Activated naive CD8-positive, alpha-beta T cell treated with anti-CD3 and anti-CD28 coated beads, Interleukin-2, amount 50 U/mL, for 24 hours (primary cell): ENCODE data around the gene FAM227B.

Source experiments
- ATAC-seq: fragments of 150-1000 bp; cut with Tn5 transposase; one replicate; pipeline ENCODE4 v1.10.0; 2021
- DNase-seq: peaks from one replicate; pipeline ENCODE4 v3.0.0; 2021
- H3K27ac Mint-ChIP-seq: one replicate; pipeline ENCODE4 v1.8.0; 2021; ENCODE audit warnings: mild to moderate bottlenecking, mixed read lengths
- H3K27me3 Mint-ChIP-seq: one replicate; pipeline ENCODE4 v1.8.0; 2021; ENCODE audit warnings: mixed read lengths
- H3K36me3 Mint-ChIP-seq: one replicate; pipeline ENCODE4 v1.8.0; 2021; ENCODE audit warnings: low read depth, mixed read lengths
- H3K4me1 Mint-ChIP-seq: one replicate; pipeline ENCODE4 v1.8.0; 2021; ENCODE audit warnings: mixed read lengths
- H3K4me3 Mint-ChIP-seq: one replicate; pipeline ENCODE4 v1.8.0; 2021; ENCODE audit warnings: mild to moderate bottlenecking, moderate library complexity, mixed read lengths
- H3K9me3 Mint-ChIP-seq: one replicate; pipeline ENCODE4 v1.8.0; 2021; ENCODE audit warnings: mixed read lengths

FAM227B gene

GRCh38 chr15:49278751-49279150, 341.9 kb downstream of the FAM227B start:
- no peak for DNase-seq
- ATAC-seq = no peak
- Mint-ChIP-seq H3K9me3 (no peaks in the 10 kb centered on the region), H3K4me3 (no peak overlapping the region), H3K27ac (no peak overlapping the region), H3K27me3 (no peaks in the 10 kb centered on the region), H3K4me1 (no peaks in the 10 kb centered on the region), H3K36me3 (peaks cover 31% of the 10 kb centered on the region)
